HCT116 (cell line): ENCODE results near the gene MAPK10.

Source experiments
- ATF3 ChIP-seq: IDR thresholded peaks from 2 replicates; pipeline ENCODE4 v1.6.1; 2012
- CTCF ChIP-seq, 3 experiments: fragments of 200-600 bp in 1 of 3; sonication (generic) in 1 of 3; IDR thresholded peaks in 2 of 3; conservative IDR thresholded peaks in 1 of 3; 2 replicates each; pipeline ENCODE4 v1.5.1; 2012 to 2017; ENCODE audit warnings: low read depth in 2 of 3, low read length in 2 of 3, antibody characterized with exemption in 1 of 3, borderline replicate concordance in 1 of 3, control low read depth in 1 of 3, mild to moderate bottlenecking in 1 of 3, mixed read lengths in 1 of 3, mixed run types in 1 of 3, moderate library complexity in 1 of 3; ENCODE audit not compliant: insufficient read depth in 1 of 3
- ELF1 ChIP-seq: IDR thresholded peaks from 2 replicates; pipeline ENCODE4 v1.6.1; 2012; ENCODE audit warnings: low read depth, borderline replicate concordance
- EZH2 ChIP-seq: fragments of 200-600 bp; sonication (generic); IDR thresholded peaks from 2 replicates; pipeline ENCODE4 v1.6.1; 2017; ENCODE audit warnings: antibody characterized with exemption, mixed run types
- EZH2phosphoT487 ChIP-seq: fragments of 200-600 bp; IDR thresholded peaks from 2 replicates; pipeline ENCODE4 v1.6.1; 2018; ENCODE audit warnings: antibody characterized with exemption, borderline replicate concordance
- FOSL1 ChIP-seq: IDR thresholded peaks from 2 replicates; pipeline ENCODE4 v1.6.1; 2012; ENCODE audit warnings: low read depth
- JUND ChIP-seq: IDR thresholded peaks from 2 replicates; pipeline ENCODE4 v1.6.1; 2012
- POLR2A ChIP-seq: IDR thresholded peaks from 2 replicates; pipeline ENCODE4 v1.7.0; 2011; ENCODE audit warnings: borderline replicate concordance; ENCODE audit not compliant: insufficient read depth, insufficient read length; ENCODE audit errors: extremely low read depth
- POLR2AphosphoS5 ChIP-seq: IDR thresholded peaks from 2 replicates; pipeline ENCODE4 v1.6.1; 2011; ENCODE audit warnings: mild to moderate bottlenecking, low read depth, low read length, moderate library complexity
- RAD21 ChIP-seq: IDR thresholded peaks from 2 replicates; pipeline ENCODE4 v1.6.1; 2012; ENCODE audit warnings: low read depth, mild to moderate bottlenecking
- REST ChIP-seq: IDR thresholded peaks from 2 replicates; pipeline ENCODE4 v1.6.1; 2012; ENCODE audit warnings: low read depth
- TCF7L2 ChIP-seq: IDR thresholded peaks from 2 replicates; pipeline ENCODE4 v1.7.0; 2011; ENCODE audit warnings: borderline replicate concordance, inconsistent platforms; ENCODE audit not compliant: insufficient read depth, insufficient read length; ENCODE audit errors: extremely low read depth
- YY1 ChIP-seq: IDR thresholded peaks from 2 replicates; pipeline ENCODE4 v1.6.1; 2011; ENCODE audit warnings: low read length, low read depth, moderate library complexity, mild to moderate bottlenecking; ENCODE audit not compliant: insufficient replicate concordance; ENCODE audit errors: extremely low read depth
- ZFX ChIP-seq: fragments of 450-650 bp; IDR thresholded peaks from 2 replicates; pipeline ENCODE4 v1.6.1; 2017

DNA sequence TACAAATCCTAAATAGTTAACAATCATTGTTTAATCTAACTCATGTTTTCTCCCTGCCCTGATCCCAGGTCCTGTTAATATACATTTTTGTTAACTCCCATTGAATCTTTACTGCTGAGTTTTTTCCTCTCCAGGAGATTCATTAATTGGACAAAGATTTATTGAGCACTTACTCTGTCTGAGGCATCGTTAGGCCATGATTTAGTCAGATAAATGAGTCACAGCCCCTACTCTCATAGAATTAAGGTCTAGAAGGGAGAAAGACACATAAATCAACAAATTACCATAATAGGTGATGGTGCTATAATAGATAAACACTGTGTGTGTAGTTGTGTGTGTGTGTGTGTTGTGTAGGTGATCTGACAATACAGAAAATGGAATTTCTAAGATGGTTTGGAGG is 112.5 kb downstream of the MAPK10 start:
- TF ChIP-seq CTCF (IDR thresholded peaks at IDR 0.05 in 2 of 3, conservative IDR thresholded peaks at IDR 0.05 in 1 of 3; ENCODE audit: borderline replicate concordance in 1 of 3, insufficient read depth in 1 of 3, low read depth in 2 of 3, low read length in 2 of 3) (no peak), POLR2AphosphoS5 (no peak), POLR2A (no peak), EZH2 (no peak), ATF3 (no peak), ZFX (no peak), EZH2phosphoT487 (no peak), YY1 (no peak), TCF7L2 (no peak), REST (no peak), ELF1 (no peak), RAD21 (no peak), FOSL1 (no peak), JUND (no peak)
